Activated naive CD8-positive, alpha-beta T cell treated with anti-CD3 and anti-CD28 coated beads, Interleukin-2, amount 50 U/mL, for 16 hours (primary cell): ENCODE measurements around the gene PPP1R12A.
A peak's percentile ranks its signal among the peaks of the same experiment; 100 is the strongest.

Experiments used
- DNase-seq: peaks from one replicate; pipeline ENCODE4 v3.0.0-alpha.2; 2020; ENCODE audit warnings: low read depth, low spot score

PPP1R12A gene

DNA sequence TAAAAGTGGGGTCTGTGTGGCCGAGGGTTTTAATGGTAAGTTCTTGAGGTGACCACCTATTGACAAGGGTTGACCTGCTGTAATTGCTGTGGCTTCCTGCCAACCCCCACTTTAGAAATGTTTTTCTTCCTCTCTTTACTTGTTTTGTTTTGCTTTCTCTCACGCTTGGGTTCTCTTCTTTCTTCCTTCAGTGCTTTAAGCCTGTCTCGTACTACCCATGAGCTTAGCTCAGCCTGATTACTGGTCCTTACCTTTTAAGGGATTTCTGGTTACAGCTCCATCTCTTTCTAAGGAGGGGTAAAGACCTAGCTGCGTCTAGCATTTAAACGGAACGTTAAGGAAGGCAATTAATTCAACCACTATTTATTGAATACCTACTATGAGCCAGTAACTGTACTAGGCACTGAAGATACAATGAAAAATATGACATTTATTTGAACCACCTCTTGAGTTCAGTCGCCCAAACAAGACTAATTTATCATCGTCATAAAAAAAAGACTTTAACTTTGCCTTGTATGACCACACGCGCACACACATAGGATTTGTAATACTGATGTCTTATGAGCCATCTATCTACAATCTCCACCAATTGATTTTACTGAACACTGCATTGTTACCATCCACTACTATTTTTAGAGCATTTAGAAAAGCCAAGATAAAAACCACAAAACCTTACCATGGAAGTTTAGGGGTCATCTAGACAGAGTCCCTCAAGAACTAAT lies 888 bp upstream of the PPP1R12A start:
- no peak for DNase-seq

DNA sequence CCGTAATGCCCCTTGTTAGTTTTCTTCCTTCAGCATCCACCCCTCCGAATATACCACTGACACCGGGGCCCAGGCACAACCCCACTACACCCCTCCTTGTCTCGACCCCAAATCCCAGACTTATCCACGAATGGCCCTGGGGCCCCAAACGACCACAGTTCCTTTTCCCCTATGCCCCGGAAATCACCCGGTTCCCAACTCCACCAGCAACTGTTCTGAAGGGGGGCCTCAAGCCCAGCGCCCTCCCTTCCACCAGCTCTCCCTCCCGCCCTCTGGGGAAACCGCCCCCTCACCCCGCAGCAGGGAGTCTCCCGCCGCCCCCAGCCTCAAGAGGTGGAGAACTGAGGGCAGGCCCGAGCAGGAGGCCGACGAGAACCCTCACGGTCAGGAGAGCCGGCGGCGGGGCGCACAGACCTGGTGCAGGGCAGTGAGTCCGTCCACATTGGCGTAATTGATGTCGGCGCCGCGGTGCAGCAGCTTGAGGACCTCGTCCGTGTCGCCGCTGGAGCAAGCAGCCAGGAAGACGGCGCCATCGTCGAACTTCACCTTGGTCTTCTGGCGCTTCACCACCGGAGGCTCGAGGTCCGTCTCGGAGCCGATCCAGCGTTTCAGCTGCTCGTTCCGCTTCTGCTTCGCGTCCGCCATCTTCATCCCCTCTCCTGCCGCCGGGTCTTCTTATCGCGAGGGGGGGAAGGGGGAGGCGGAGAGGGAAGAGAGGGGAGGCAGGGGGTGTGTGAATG lies 446 bp downstream of the PPP1R12A start:
- DNase-seq = peak; percentile 13

DNA sequence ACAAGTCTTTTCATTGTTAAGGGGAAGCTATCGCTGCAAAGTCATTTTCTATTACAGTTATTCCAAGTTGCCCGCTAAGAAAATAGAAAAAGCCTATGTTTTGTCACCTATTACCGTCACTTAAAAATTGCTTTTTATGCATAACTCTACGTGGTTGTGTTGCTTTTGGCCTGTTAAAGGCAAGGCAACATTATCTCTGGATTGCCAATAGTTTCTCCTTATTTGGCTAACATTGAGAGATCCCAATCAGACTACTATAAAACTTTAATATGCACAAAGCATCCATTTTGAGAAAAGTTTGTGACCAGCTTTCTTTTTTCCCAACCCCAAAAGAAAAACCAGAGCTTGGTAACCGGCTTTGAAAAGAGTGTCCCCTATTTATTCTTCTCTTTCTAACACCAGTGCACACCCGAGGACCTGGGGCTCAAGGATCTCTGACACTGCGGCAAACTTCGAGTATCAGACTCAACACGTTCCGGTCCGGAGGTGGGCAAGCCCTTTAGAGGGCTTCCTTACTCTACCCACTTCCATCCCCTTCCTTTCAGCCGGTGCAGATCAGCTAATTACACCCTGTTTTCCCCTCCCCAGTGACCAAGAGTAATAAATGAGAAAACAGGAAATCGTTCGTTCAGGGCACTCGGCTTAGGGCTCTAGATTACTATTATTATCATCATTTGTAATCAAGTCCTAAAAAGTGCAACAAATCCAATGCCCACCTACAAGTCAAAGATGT lies 1.2 kb downstream of the PPP1R12A start:
- no peak for DNase-seq

DNA sequence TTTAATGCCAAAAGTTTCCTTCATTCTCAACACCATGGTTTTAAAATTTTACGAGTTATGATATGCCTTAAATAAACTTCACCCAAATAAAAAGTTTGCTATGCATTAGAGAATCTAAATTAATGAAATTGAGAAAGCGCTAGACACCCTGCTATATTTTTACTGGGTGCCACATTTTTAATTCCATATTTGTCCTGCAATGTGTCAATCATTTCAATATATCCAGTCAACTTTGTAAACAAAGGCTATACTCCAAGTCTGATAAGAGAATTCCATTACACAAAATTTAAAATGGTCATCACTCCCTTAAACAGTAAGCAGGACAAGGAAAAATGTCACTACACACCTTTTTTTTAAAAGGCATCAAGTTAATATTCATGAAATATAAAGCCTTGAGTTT lies 1.9 kb downstream of the PPP1R12A start:
- DNase-seq = no peak

DNA sequence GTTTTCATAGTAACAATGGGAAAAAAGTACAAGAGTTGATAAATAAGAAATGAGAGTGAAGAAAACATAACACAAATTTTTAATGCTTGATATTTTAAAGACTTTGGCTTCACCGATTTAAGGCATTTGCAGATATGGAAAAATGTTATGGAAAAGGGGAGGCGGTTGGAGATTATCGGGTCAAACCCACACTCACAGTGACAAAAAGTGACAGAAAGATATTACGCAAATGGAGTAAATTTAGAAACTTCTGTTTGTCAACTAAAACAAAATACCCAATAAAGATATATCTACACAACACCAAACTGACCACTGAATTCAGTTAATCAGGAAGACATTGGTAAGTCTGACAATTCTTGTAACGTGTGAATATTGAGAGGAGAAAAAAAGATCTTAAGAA lies 2.5 kb downstream of the PPP1R12A start:
- no peak for DNase-seq

DNA sequence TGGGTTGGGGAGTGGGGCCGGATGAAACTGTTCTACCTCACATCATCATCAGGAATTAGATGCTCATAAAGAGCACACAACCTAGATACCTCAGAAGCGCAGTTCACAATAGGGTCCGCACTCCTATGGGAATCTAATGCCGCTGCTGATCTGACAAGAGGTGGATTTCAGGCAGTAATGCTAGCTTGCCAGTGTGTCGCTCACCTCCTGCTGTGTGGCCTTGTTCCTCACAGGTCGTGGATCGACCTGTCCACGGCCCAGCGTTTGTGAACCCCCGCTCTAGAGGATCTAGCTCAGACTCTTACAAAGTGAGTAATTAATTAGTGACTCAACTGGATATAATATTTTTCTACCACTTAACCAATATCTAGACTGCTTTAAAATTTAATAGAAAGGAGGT lies 5.8 kb downstream of the PPP1R12A start:
- no peak for DNase-seq

DNA sequence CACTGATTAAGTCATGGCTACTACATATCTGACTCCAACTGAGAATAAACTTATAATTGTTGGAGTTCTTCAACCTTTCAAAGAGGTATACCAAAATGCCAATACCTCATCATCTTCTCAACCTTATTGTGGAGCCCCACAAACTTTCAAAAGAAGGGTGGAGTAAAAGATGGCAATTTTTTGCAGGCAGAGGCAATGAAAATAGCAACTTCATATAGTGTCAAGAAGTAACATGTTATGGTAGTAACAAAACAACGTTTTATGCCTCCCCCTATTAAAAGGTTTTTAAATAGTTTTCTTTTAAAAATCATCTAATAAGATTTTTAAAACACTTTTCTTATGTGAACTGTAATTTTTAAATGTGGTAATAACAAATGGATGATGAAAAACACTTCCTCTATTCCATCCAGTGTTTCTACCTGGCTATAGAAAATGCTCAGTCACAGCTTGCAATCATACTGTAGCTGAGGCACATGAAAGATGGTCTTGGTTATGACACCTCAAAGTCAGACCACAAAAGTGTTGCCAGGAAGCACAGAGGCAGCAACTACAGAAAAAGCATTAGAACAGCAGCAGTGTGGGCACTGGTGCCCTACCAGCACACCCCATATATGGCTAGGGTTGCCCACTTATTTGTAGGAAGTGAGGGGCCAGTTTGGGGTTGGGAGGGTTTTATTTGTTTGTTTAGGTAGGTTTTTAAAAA lies 7.0 kb downstream of the PPP1R12A start:
- no peak for DNase-seq

DNA sequence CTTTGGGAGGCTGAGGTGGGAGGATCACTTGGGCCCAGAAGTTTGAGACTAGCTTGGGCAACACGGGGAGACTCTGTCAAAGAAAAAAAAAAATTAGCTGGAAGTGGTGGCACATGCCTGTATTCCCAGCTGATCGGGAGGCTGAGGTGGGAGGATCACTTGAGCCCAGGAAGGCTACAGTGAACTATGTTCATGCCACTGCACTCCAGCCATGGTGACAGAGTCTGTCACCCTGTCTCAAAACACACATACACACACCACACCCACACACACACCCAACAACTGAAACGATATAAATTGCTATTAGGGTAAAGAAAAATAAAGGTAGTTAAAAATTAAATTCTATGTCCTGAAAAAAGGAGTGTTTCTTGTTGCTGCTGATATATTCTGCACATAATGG lies 7.9 kb downstream of the PPP1R12A start:
- DNase-seq = no peak

DNA sequence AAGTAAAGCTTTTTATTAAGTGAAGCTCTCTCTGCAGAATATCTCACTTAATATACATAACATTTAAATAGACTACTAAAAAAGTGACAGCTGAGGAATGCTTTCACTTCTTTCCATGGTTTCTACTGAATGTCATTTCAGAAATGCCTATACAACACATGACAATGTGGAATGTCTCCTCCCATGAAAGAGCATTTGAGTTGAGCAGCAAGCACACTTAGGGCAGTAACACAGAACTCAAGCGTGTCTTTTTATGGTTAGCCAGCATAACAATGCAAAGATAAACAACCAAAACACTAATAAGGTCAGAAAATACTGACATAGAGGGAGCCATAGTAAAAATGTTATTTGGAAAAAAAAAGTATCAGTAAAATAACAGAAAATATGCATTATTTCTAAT lies 9.4 kb downstream of the PPP1R12A start:
- no peak for DNase-seq

DNA sequence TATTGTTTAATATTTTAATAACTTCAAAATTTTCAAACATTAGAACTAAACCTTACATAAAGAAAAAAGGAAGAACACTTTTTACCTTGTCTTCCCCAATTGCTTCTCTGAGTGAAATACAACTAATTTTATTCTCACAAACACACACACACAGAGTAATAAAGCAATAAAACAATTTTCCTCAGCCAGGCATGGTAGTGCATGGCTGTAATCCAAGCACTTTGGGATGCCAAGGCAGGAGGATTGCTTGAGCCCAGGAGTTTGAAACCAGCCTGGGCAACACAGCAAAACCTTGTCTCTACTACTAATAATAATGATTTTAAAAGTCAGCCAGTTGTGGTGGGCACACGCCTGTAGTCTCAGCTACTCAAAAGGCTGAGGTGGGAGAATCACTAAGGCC lies 13.1 kb downstream of the PPP1R12A start:
- no peak for DNase-seq

DNA sequence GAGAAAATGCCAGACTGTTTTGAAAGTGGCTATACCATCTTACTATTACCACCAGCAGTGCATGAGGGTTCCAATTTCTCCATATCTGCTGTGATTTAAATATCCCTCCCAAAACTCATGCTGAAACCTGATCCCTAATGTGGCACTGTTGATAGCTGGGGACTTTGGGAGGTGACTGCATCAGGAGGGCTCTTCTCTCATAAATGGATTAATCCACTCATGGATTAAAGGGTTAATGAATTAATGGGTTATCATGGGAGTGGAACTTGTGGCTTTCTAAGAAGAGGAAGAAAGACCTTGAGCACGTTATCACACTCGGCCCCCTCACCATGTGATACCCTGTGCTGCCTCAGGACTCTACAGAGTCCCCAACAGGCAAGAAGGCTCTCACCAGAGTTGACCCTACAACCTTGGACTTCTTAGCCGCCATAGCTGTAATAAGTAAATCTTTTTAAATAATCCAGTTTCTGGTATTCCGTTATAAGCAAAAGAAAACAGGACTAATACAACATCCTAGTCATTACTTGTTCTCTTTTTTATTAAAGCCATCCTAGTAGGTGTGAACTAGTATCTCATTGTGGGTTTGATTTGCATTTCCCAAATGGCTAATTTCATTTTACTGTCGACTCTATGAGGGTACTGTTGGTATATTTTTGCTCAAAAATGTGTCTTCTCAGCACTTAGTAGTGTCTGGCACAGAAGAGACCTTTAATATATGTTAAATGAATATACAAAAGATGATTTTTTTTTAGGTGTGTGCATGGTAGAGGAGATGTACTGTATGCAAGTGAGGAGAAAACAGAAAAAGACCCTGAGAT lies 14.3 kb downstream of the PPP1R12A start:
- DNase-seq = no peak

DNA sequence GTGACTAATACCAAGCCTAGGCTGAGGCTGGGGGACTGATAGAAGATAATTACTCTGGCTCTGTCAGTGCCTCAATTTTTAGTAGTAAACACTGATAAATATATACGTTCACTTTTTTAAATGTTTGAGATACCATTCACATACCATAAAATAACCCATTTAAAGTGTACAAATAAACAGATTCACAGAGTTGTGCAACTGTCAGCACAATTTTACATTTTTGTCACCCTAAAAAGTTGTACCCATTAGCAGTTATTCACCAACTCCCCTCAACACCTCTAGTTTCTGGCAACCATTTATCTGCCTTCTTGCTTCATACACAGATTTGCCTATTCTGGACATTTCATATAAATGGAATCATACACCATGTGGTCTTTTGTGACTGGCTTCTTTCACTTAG lies 15.1 kb downstream of the PPP1R12A start:
- no peak for DNase-seq

DNA sequence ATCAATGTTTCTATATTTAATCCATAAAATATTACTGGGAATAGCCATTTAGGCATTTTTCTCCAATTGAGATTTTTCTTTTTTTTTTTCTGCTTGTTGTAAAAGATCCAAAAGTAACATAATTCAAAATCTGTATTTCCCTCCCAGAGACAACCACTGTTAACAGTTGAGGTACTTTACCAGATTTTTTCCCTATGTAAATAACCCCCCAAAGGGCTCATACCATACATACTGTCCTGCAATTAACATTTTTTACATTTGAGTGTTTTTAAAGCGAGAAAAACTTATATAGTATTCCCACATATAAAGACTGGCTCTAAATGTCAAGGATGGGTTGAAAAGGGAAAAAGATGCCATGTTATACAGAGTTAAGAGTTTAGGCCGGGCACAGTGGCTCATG lies 18.1 kb downstream of the PPP1R12A start:
- DNase-seq = no peak

DNA sequence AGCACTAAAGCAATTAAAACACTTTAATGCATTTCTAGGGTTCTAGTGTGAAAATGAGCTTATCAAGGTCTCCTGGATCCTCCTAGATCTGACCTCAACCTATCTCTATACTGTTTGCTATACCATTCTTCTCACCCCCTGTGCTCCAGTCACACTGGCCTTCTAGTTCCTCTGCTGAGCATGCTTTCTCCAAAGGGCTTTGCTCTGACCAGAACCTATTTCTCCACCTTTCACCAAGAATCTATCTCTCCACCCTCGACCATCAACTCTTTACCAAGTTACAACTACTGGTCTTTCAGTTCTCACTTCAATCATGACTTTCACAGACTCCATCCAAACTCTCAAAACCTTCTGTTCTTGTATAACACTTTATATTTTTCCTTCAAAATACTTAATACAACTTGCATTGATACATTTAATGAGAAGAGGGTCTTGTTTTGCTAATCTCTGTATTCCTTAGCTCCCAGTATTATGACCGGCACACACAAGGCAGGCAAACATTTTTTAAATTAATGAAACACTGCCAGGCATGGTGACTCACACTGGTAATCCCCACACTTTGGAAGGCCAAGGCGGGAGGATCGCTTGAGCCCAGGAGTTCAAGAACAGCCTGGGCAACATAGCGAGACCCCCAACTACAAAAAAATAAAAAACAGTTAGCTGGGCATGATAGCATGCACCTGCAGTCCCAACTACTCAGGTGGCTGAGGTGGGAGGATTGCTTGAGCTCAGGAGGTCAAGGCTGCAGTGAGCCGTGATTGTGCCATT lies 22.8 kb downstream of the PPP1R12A start:
- DNase-seq = no peak

DNA sequence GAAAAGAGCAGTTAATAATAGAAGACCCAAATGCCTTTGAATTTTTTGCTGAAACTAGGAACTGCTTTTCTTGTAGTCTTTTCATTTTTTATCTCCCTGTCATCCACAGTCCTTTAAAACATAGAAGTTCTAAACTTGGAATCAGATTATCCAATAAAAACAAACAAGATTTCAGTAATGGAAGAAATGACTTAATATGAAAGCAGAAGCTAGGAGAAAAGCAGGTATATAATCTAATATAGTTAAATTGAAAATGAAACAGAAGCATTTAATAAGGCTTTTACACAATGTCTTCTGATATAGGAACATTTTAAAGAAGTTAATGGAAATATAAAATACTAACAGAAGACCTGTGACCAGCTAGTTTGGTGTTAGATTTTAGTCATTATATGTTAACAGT lies 26.5 kb downstream of the PPP1R12A start:
- DNase-seq = no peak

DNA sequence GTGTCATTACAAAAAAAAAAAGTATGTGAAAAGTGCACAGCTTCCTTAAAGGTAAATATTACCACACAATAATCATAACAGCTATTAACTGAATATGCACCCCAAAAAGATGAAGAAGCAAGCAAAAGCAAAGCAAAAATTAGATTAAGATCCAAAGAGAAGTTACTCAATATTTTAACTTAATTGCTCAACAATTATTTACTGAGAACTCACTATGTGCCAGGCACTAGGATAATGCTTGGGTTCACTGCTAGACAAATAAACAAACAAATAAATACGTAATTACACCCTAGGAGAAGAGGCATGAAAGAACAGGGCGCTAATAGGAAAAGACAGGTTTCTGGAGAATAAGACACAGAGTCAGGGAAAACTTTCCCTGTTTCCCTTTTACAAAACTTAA lies 33.4 kb downstream of the PPP1R12A start:
- DNase-seq = no peak

DNA sequence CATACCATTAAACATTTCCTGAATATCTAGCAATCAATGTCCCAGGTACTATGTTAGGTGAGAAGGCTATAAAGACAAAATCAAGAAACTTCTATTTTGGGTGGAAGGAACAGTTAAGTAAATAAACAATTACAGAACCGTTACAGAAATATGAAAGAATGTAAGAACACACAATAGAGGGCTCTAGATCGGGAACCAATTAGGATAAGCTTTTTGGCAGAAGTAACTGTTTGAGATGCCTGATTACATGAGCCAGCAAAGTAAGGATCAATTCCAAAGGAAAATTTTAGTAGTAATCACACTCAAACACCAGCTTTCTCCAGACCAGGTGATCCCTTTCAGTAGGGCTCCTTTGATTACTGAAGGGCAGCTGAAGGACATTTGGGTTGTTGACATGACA lies 33.9 kb downstream of the PPP1R12A start:
- no peak for DNase-seq

DNA sequence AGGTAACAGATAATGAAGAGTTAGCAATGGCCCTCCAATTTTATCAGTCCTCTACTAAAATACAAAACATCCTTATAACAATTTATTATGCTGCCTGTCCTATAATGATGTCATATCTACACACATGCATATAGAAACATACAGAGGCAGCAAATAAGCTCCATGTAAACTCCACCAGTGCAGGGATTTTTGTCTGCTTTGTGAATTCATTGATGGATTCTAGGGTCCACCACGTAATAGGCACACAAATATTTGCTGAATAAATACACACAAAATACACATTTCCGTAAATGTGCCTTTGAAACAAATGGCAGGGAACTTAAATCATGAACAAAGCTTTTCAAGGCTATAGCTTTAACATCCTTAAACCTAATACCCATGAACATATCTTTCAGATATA lies 34.7 kb downstream of the PPP1R12A start:
- no peak for DNase-seq

DNA sequence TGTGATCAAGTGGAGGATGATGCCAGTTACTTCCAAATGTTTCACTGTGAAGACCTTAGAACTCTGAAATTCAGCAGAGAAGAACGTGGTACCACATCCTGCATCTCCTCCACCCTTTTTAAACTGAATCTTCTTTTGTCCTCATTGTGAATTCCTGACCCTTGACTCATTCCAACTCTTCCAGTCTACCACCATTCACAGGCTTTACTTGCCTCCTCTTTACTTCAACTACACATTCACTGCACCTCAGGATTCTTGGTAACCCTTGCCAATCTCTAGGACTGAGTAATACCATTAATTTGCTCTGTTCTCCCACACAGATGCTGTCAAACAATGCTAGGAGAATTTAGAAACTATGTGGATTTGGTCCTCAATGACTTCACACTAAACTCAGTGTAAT lies 37.3 kb downstream of the PPP1R12A start:
- no peak for DNase-seq

DNA sequence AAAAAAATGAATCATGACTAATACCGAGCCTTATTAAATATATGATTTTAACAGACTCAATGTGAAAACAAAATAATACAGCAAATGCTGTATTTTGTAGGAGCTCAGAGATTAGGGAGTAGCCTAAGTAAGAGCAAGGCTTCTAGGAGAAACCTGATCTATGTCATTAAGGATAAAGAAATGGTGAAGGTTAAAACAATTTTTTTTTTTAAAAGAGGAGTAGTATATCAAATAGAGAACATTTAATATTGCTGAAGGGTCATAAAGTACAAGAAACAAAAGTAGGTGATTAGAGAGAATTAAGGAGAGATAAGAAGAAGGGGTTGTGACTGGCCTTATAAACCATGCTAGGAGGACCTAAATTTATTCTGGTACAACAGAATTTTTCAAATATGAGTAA lies 39.1 kb downstream of the PPP1R12A start:
- DNase-seq = no peak

DNA sequence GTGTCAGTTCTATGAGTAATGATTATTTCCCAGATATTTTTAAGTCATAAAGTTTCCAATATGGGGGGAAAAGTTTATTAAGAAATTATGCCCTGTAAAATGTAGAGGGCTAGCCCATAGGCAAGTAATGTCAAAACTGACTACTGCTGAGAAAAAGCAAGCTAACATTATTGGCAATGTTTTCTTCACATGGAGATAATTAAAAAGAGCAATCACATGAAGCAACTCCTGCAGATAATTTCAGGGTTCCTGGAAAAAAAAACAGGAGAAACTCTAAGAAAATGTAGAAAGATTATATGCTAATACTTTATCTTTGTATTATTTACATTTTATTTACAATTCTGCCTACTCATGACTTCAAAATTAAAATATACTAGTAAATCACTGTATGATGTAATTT lies 39.8 kb downstream of the PPP1R12A start:
- DNase-seq = no peak
